Panc1 (cell line): ENCODE results near the gene BTBD1. TPM values are rescaled to one million over a fixed set of nuclear protein-coding genes. Genes with fewer than 3 reads are reported as not detected.

ENCODE experiments used
- ATAC-seq: fragments of 200-7000 bp; cut with Tn5 transposase; 2 replicates; pipeline ENCODE4 v1.9.1; 2020; ENCODE audit warnings: mild to moderate bottlenecking, moderate library complexity
- BruUV-seq: library from RNA; stranded (reverse); fragments of 400-500 nt; replicated peaks from 2 replicates; lab custom pipeline; 2021; lab: Mats Ljungman, UMichigan
- CTCF ChIA-PET: fragments of 300-600 bp; sonication (Branson Sonifier 250); formaldehyde crosslinking; loops from one replicate; lab custom pipeline; 2022; ENCODE audit warnings: antibody characterized with exemption; lab: Charles Lee
- POLR2A ChIA-PET: fragments of 300-600 bp; sonication (Branson Sonifier 250); formaldehyde crosslinking; loops from one replicate; lab custom pipeline; 2022; ENCODE audit warnings: antibody characterized with exemption; lab: Charles Lee
- DNase-seq: peaks from one replicate; pipeline ENCODE4 v3.0.0-alpha.2; 2010; ENCODE audit warnings: low read depth, low spot score
- H3K27ac ChIP-seq: 2 replicates; pipeline ENCODE4 v1.5.1; 2011; ENCODE audit warnings: mild to moderate bottlenecking, low read length, inconsistent platforms
- H3K27me3 ChIP-seq: fragments of 200-500 bp; sonication (Bioruptor generic); 2 replicates; pipeline ENCODE4 v1.6.0; 2014; ENCODE audit warnings: low read length, inconsistent platforms; ENCODE audit not compliant: control insufficient read depth, insufficient read depth
- H3K36me3 ChIP-seq: fragments of 200-500 bp; sonication (Bioruptor generic); 2 replicates; pipeline ENCODE4 v1.5.1; 2014; ENCODE audit warnings: inconsistent platforms, mild to moderate bottlenecking, low read length, moderate library complexity; ENCODE audit not compliant: control insufficient read depth, insufficient read depth
- H3K4me1 ChIP-seq: 2 replicates; pipeline ENCODE4 v1.5.1; 2011; ENCODE audit warnings: inconsistent platforms, mild to moderate bottlenecking, low read length, moderate library complexity; ENCODE audit not compliant: control insufficient read depth, insufficient read depth
- H3K4me3 ChIP-seq, 2 experiments: 2 replicates each; pipeline ENCODE4 v1.5.1; 2011 to 2012; ENCODE audit warnings: low read depth in 2 of 2, low read length in 2 of 2, mild to moderate bottlenecking in 2 of 2, inconsistent platforms in 1 of 2, moderate library complexity in 1 of 2
- H3K9me3 ChIP-seq: fragments of 200-500 bp; sonication (Bioruptor generic); 2 replicates; pipeline ENCODE4 v1.5.1; 2014; ENCODE audit warnings: low read depth, mild to moderate bottlenecking, inconsistent platforms, low read length, moderate library complexity; ENCODE audit not compliant: control insufficient read depth, insufficient read depth
- CTCF ChIP-seq: fragments of 450-650 bp; IDR thresholded peaks from 2 replicates; pipeline ENCODE4 v1.5.1; 2017; ENCODE audit warnings: mild to moderate bottlenecking
- POLR2AphosphoS5 ChIP-seq: IDR thresholded peaks from 2 replicates; pipeline ENCODE4 v1.6.1; 2012; ENCODE audit warnings: mild to moderate bottlenecking, low read depth, low read length, moderate library complexity
- SIN3A ChIP-seq: IDR thresholded peaks from 2 replicates; pipeline ENCODE4 v1.6.1; 2012; ENCODE audit warnings: low read depth, mild to moderate bottlenecking, low read length, moderate library complexity, borderline replicate concordance; ENCODE audit not compliant: insufficient read depth
- TCF7L2 ChIP-seq: IDR thresholded peaks from 2 replicates; pipeline ENCODE4 v1.6.1; 2011; ENCODE audit warnings: mild to moderate bottlenecking, low read depth, low read length, inconsistent platforms
- in situ Hi-C: cut with HindIII; loops from 2 replicates; pipeline ENCODE4 v1.10.0; 2016; ENCODE audit warnings: low sequenced_read_pairs, low pct_unique_long_range_greater_than_20kb
- intact Hi-C: fragments of 100-400 bp; cut with micrococcal nuclease; formaldehyde crosslinking; loops from one replicate; pipeline ENCODE4 v1.10.0; 2022; ENCODE audit not compliant: unreplicated experiment
- total RNA-seq: library from RNA; stranded (reverse); gene quantifications from one replicate; pipeline ENCODE4 v1.2.1, GENCODE V29; 2021; ENCODE audit not compliant: unreplicated experiment
- TF ChIP-seq, protein P1 (sequence below), 2 experiments: IDR thresholded peaks; 2 replicates each; pipeline ENCODE4 v1.6.1; 2011 to 2012; ENCODE audit warnings: low read depth in 2 of 2, control low read depth in 1 of 2, low read length in 1 of 2, mild to moderate bottlenecking in 1 of 2, moderate library complexity in 1 of 2; ENCODE audit not compliant: insufficient read depth in 1 of 2

BTBD1 gene
- total RNA-seq, 1 experiment from 2014 or later = 88.4 TPM

GRCh38 chr15:83011271-83012075 lies 55.6 kb downstream of the BTBD1 start, which contains the start of gene C15orf40:
TSS of gene C15orf40 (minus strand) at chr15:83011639. CDS start at chr15:83011607, 32 bp downstream.
- DNase-seq = peak; percentile 61
- H3K36me3 ChIP-seq = peaks cover 10% of the 10 kb centered on the region
- ChIA-PET POLR2A (interaction anchor here (0.5 to 0.9 kb wide), 3 partner anchors 22 to 198 kb away, joined by 3 to 4 read pairs (median 3); partner anchors contain the start of gene BTBD1), CTCF (interaction anchor here (0.6 to 0.8 kb wide), 2 partner anchors 11 to 24 kb away, joined by 3 to 5 read pairs; no protein-coding TSS in a partner anchor)
- TF ChIP-seq SIN3A (peak; percentile 71; the same call in 1 of the 2 replicates), TCF7L2 (peak; percentile 54), POLR2AphosphoS5 (peak; percentile 90), CTCF (peak; percentile 87)
- TF ChIP-seq, protein P1, sequence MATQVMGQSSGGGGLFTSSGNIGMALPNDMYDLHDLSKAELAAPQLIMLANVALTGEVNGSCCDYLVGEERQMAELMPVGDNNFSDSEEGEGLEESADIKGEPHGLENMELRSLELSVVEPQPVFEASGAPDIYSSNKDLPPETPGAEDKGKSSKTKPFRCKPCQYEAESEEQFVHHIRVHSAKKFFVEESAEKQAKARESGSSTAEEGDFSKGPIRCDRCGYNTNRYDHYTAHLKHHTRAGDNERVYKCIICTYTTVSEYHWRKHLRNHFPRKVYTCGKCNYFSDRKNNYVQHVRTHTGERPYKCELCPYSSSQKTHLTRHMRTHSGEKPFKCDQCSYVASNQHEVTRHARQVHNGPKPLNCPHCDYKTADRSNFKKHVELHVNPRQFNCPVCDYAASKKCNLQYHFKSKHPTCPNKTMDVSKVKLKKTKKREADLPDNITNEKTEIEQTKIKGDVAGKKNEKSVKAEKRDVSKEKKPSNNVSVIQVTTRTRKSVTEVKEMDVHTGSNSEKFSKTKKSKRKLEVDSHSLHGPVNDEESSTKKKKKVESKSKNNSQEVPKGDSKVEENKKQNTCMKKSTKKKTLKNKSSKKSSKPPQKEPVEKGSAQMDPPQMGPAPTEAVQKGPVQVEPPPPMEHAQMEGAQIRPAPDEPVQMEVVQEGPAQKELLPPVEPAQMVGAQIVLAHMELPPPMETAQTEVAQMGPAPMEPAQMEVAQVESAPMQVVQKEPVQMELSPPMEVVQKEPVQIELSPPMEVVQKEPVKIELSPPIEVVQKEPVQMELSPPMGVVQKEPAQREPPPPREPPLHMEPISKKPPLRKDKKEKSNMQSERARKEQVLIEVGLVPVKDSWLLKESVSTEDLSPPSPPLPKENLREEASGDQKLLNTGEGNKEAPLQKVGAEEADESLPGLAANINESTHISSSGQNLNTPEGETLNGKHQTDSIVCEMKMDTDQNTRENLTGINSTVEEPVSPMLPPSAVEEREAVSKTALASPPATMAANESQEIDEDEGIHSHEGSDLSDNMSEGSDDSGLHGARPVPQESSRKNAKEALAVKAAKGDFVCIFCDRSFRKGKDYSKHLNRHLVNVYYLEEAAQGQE (IDR thresholded peaks at IDR 0.05; ENCODE audit: insufficient read depth in 1 of 2, low read depth in 2 of 2, low read length in 1 of 2) = no peak
- no TSS peak for BruUV-seq
- ATAC-seq = peak; percentile 98
- H3K27me3 ChIP-seq = no peaks in the 10 kb centered on the region
- H3K9me3 ChIP-seq = peaks cover 4% of the 10 kb centered on the region; the same call in 1 of the 2 replicates
- in situ Hi-C loops = no loop called here
- intact Hi-C loops = no loop called here
- peaks cover 15% of the 10 kb centered on the region for H3K4me1 ChIP-seq
- H3K4me3 ChIP-seq = peak within 1 kb of the TSS; percentile 86 to 92
- H3K27ac ChIP-seq = peak within 1 kb of the TSS; percentile 93

DNA sequence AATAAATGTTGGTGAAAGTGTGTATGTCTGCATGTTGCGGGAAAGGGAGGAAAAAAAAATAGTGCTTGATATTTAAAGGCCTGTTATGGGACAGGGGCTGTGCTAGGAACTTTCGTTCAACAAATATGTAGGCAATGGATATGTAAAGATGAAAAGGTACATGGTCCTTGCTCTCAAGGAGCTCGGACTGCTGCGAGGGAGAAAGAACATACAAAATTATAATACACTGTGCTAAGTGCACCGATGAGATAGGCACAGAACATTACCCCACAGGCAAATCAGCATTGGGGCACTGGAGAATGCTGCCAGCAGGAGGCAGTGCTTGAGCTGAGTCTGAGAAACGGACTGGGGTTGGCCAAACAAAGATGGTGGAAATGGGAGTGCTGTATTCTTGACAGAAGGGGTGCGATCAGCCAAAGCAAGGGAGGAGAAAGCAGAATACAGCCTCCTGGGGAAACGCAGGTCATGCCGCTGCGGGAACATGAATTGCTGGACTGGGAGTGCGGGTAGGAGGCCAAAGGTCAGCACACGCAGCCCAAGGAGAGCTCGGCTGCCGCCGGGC lies 56.3 kb downstream of the BTBD1 start:
- peak; percentile 74 for ATAC-seq
- Histone ChIP-seq H3K36me3 (peaks cover 10% of the 10 kb centered on the region), H3K27ac (peak overlapping the region; percentile 93), H3K9me3 (peaks cover 4% of the 10 kb centered on the region; the same call in 1 of the 2 replicates), H3K4me1 (peaks cover 15% of the 10 kb centered on the region), H3K4me3 (peak overlapping the region; percentile 86 to 92), H3K27me3 (no peaks in the 10 kb centered on the region)
- in situ Hi-C loops = no loop called here
- DNase-seq = peak; percentile 71
- POLR2A ChIA-PET = interaction anchor here (0.6 kb wide), 1 partner anchor 199 kb away, joined by 3 read pairs; no protein-coding TSS in a partner anchor
- CTCF ChIA-PET = interaction anchor here (0.6 to 0.8 kb wide), 2 partner anchors 12 to 25 kb away, joined by 3 to 5 read pairs; no protein-coding TSS in a partner anchor
- TF ChIP-seq, protein P1 (IDR thresholded peaks at IDR 0.05; ENCODE audit: insufficient read depth in 1 of 2, low read depth in 2 of 2, low read length in 1 of 2) = no peak
- TF ChIP-seq CTCF (peak; percentile 63), POLR2AphosphoS5 (no peak), SIN3A (no peak), TCF7L2 (no peak)
- intact Hi-C loops = no loop called here
- BruUV-seq = no TSS peak
